OCI-LY3 (cell line): ENCODE results near the gene ELFN1.

Experiments used
- H2AFZ ChIP-seq: fragments of 200-600, 300-600 bp; shearing (Covaris generic); 2 replicates; pipeline ENCODE4 v1.6.0; 2014; ENCODE audit warnings: antibody characterized with exemption, low read depth, low read length
- H3K27ac ChIP-seq: fragments of 200-600, 300-600 bp; sonication (generic); 2 replicates; pipeline ENCODE4 v1.5.1; 2014; ENCODE audit warnings: mild to moderate bottlenecking, low read length, moderate library complexity, mixed read lengths
- H3K27me3 ChIP-seq: fragments of 200-600, 300-600 bp; sonication (generic); 2 replicates; pipeline ENCODE4 v1.6.1; 2014; ENCODE audit warnings: low read depth, low read length, mixed read lengths
- H3K36me3 ChIP-seq: fragments of 200-600, 300-600 bp; sonication (generic); replicated peaks from 2 replicates; pipeline ENCODE3; 2014; ENCODE audit warnings: low read depth, low read length, mixed read lengths
- H3K4me1 ChIP-seq: fragments of 300-600, 200-600 bp; sonication (generic); 2 replicates; pipeline ENCODE4 v1.6.1; 2014; ENCODE audit warnings: low read length, mixed read lengths
- H3K4me2 ChIP-seq: fragments of 200-600, 300-600 bp; sonication (generic); 2 replicates; pipeline ENCODE4 v1.6.1; 2014; ENCODE audit warnings: low read length, mixed read lengths
- H3K4me3 ChIP-seq: fragments of 300-600, 200-600 bp; sonication (generic); 2 replicates; pipeline ENCODE4 v1.5.1; 2014; ENCODE audit warnings: antibody characterized with exemption, mild to moderate bottlenecking, low read length, moderate library complexity
- H3K79me2 ChIP-seq: fragments of 300-600, 200-600 bp; shearing (Covaris generic); 2 replicates; pipeline ENCODE4 v1.6.1; 2014; ENCODE audit warnings: mild to moderate bottlenecking, low read length, mixed read lengths
- H3K9ac ChIP-seq: fragments of 300-600, 200-600 bp; shearing (Covaris generic); 2 replicates; pipeline ENCODE4 v1.6.0; 2014; ENCODE audit warnings: mild to moderate bottlenecking, low read length, moderate library complexity
- H3K9me3 ChIP-seq: fragments of 200-600, 300-600 bp; shearing (Covaris generic); 2 replicates; pipeline ENCODE4 v1.6.1; 2014; ENCODE audit warnings: low read length, mixed read lengths; ENCODE audit not compliant: insufficient read depth
- H4K20me1 ChIP-seq: fragments of 200-600, 300-600 bp; sonication (generic); 2 replicates; pipeline ENCODE4 v1.6.1; 2016; ENCODE audit warnings: low read length, mixed read lengths; ENCODE audit not compliant: insufficient read depth
- CTCF ChIP-seq: fragments of 200-600, 300-600 bp; sonication (generic); IDR thresholded peaks from 2 replicates; pipeline ENCODE4 v1.5.1; 2014; ENCODE audit warnings: antibody characterized with exemption, low read length, low read depth
- EZH2phosphoT487 ChIP-seq: fragments of 200-600 bp; shearing (Covaris generic); IDR thresholded peaks from 2 replicates; pipeline ENCODE4 v1.6.1; 2018; ENCODE audit warnings: antibody characterized with exemption, mixed run types, low read depth

Gene ELFN1

DNA sequence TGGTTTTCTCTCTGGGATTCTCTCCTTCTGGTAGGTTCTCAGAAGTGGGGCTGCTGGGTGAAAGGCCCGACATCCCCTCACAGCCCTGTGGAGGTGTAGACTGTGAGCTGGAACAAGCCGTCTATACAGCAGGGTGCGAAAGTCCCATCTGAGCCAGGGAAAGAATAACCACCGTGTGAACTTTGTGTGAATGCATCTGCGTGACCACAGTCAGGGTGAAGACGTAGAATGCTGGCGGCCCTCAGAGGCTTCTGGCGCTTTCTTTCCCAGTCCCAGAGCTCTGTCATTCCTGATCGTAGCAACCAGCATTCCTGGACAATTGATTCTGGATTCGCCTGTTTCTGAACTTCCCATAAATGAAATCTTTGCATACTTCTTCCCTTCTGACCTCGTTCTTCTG is 30.0 kb downstream of the ELFN1 start:
- Histone ChIP-seq H3K27ac (no peak overlapping the region), H3K9ac (no peak overlapping the region), H3K4me2 (no peak overlapping the region), H3K36me3 (no peaks in the 10 kb centered on the region), H3K4me1 (no peaks in the 10 kb centered on the region), H4K20me1 (no peaks in the 10 kb centered on the region), H3K79me2 (no peaks in the 10 kb centered on the region), H3K4me3 (no peak overlapping the region), H2AFZ (no peak overlapping the region), H3K9me3 (no peaks in the 10 kb centered on the region), H3K27me3 (no peaks in the 10 kb centered on the region)
- no peak for TF ChIP-seq CTCF
- no peak for TF ChIP-seq EZH2phosphoT487

- Histone ChIP-seq H3K9me3 (no peaks in the 10 kb centered on the region), H3K9ac (no peak overlapping the region), H2AFZ (no peak overlapping the region), H3K79me2 (no peaks in the 10 kb centered on the region), H3K27ac (no peak overlapping the region), H3K4me2 (no peak overlapping the region), H3K36me3 (no peaks in the 10 kb centered on the region), H3K4me3 (no peak overlapping the region), H3K27me3 (no peaks in the 10 kb centered on the region), H4K20me1 (no peaks in the 10 kb centered on the region), H3K4me1 (no peaks in the 10 kb centered on the region)
- TF ChIP-seq CTCF (no peak), EZH2phosphoT487 (no peak)
These were observed 30.7 kb downstream of the ELFN1 start for GRCh38 chr7:1700536-1701333.

DNA sequence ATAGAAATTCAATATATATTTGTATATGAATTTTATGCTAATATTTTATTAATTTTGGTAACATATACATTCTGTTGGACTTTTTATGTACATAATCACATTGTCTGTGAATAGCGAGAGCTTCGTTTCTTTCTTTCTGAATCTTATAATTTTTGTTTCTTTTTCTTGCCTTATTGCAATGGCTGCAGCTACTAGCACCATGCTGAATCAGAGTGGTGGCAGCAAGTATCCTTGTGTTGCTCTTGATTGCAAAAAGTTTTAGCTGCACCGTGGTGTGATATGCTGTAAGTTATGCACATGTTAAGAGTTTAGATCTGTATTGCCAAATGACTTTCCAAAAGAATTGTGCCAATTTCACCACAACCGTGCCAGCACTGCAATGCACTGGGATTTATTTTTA is 32.6 kb downstream of the ELFN1 start:
- no peak overlapping the region for H3K27ac ChIP-seq
- H2AFZ ChIP-seq: no peak overlapping the region
- TF ChIP-seq EZH2phosphoT487: no peak
- TF ChIP-seq CTCF: no peak
- H3K4me2 ChIP-seq: no peak overlapping the region
- H3K36me3 ChIP-seq: no peaks in the 10 kb centered on the region
- no peaks in the 10 kb centered on the region for H3K9me3 ChIP-seq
- no peaks in the 10 kb centered on the region for H4K20me1 ChIP-seq
- H3K27me3 ChIP-seq: no peaks in the 10 kb centered on the region
- no peaks in the 10 kb centered on the region for H3K4me1 ChIP-seq
- no peaks in the 10 kb centered on the region for H3K79me2 ChIP-seq
- H3K9ac ChIP-seq: no peak overlapping the region
- no peak overlapping the region for H3K4me3 ChIP-seq

- H3K79me2 ChIP-seq: no peaks in the 10 kb centered on the region
- H3K4me1 ChIP-seq: no peaks in the 10 kb centered on the region
- H3K27me3 ChIP-seq: no peaks in the 10 kb centered on the region
- no peaks in the 10 kb centered on the region for H4K20me1 ChIP-seq
- H3K9ac ChIP-seq: no peak overlapping the region
- no peak overlapping the region for H2AFZ ChIP-seq
- H3K4me2 ChIP-seq: no peak overlapping the region
- TF ChIP-seq EZH2phosphoT487 (no peak), CTCF (no peak)
- H3K36me3 ChIP-seq: no peaks in the 10 kb centered on the region
- H3K4me3 ChIP-seq: no peak overlapping the region
- H3K9me3 ChIP-seq: no peaks in the 10 kb centered on the region
- H3K27ac ChIP-seq: no peak overlapping the region
These were observed 33.4 kb downstream of the ELFN1 start for GRCh38 chr7:1703441-1703840.
